GM12878 (cell line): ENCODE data around the gene SHQ1.

ENCODE experiments used
- ATF3 ChIP-seq: IDR thresholded peaks from 2 replicates; pipeline ENCODE4 v1.6.1; 2011; ENCODE audit warnings: low read depth, mild to moderate bottlenecking, low read length, moderate library complexity, borderline replicate concordance; ENCODE audit errors: extremely low read depth
- CHD2 ChIP-seq: IDR thresholded peaks from 2 replicates; pipeline ENCODE4 v1.6.1; 2011; ENCODE audit warnings: low read depth, low read length, improper control_type of control experiment, borderline replicate concordance
- EZH2 ChIP-seq: IDR thresholded peaks from 2 replicates; pipeline ENCODE4 v1.6.1; 2012; ENCODE audit warnings: low read depth, mild to moderate bottlenecking, control low read depth, inconsistent platforms, low read length, borderline replicate concordance; ENCODE audit not compliant: control insufficient read depth
- IRF3 ChIP-seq: fragments of 450-650 bp; IDR thresholded peaks from 2 replicates; pipeline ENCODE4 v1.6.1; 2014; ENCODE audit warnings: mild to moderate bottlenecking
- POLR2A ChIP-seq: IDR thresholded peaks from 2 replicates; pipeline ENCODE4 v1.6.1; 2011; ENCODE audit warnings: low read depth, mild to moderate bottlenecking, low read length
- POLR2AphosphoS5 ChIP-seq: IDR thresholded peaks from 2 replicates; pipeline ENCODE4 v1.6.1; 2011; ENCODE audit warnings: mild to moderate bottlenecking, low read length, inconsistent platforms

DNA sequence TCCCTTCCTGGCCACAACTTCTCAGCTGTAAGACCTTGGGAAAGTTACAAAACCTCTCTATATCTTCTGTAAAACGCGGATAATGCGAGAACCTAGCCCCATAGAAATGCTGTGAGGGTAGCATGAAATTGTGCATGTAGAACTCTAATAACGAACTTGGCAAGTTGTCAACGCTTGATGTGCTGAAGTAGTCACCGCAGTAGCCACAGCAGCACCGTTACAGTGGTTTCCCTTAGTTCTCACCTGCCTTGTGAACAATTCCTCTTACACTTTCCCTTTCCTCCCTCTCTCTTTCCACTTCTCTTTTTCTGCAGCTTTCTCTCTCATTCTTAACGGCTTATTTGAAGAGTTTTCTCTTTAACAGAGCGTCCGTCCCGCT is 447 bp upstream of the SHQ1 start:
- no peak for TF ChIP-seq POLR2AphosphoS5
- no peak for TF ChIP-seq ATF3
- TF ChIP-seq CHD2: no peak
- 0 out of 2 replicates have a peak, but pooled peaks have one; percentile 2 for TF ChIP-seq IRF3
- no peak for TF ChIP-seq POLR2A
- TF ChIP-seq EZH2: peak; percentile 86; the same call in 1 of the 2 replicates
